ENCODE results near the gene MRPS34. TPM values are rescaled to one million over a fixed set of nuclear protein-coding genes. Genes with fewer than 3 reads are reported as not detected.
A peak's percentile ranks its signal among the peaks of the same experiment; 100 is the strongest.

Gene MRPS34
- total RNA-seq, 1 donor from 2014 or later: 60.4 TPM

DNA sequence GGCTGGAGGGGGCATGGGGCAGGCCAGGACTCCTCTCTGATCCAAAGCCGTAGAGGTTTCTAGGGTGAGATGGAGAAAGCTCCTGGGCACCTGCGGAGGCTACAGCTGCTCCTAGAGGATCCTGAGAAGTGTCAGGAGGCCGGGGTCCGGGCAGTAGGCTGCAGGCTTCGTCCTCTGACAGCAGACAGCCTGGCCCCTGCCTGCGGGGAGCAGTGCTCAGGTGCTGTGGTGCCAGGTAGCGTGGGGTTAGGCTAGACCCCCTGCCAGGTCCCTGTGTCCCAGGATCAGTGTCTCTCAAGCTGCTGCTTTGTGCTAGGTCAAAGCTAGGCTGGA lies 1.5 kb upstream of the MRPS34 start:
- TF ChIP-seq, protein P1, sequence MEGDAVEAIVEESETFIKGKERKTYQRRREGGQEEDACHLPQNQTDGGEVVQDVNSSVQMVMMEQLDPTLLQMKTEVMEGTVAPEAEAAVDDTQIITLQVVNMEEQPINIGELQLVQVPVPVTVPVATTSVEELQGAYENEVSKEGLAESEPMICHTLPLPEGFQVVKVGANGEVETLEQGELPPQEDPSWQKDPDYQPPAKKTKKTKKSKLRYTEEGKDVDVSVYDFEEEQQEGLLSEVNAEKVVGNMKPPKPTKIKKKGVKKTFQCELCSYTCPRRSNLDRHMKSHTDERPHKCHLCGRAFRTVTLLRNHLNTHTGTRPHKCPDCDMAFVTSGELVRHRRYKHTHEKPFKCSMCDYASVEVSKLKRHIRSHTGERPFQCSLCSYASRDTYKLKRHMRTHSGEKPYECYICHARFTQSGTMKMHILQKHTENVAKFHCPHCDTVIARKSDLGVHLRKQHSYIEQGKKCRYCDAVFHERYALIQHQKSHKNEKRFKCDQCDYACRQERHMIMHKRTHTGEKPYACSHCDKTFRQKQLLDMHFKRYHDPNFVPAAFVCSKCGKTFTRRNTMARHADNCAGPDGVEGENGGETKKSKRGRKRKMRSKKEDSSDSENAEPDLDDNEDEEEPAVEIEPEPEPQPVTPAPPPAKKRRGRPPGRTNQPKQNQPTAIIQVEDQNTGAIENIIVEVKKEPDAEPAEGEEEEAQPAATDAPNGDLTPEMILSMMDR (IDR thresholded peaks at IDR 0.05): no peak
- peaks cover 27% of the 10 kb centered on the region for H3K4me1 Mint-ChIP-seq (ENCODE audit: low read depth)
- no peaks in the 10 kb centered on the region for H3K27me3 Mint-ChIP-seq (ENCODE audit: low read depth)
- no peak for DNase-seq (ENCODE audit: low spot score)
- H3K9me3 Mint-ChIP-seq (ENCODE audit: low read depth): no peaks in the 10 kb centered on the region
- no peak overlapping the region for H3K27ac Mint-ChIP-seq (ENCODE audit: unreplicated experiment)
- H3K36me3 Mint-ChIP-seq (ENCODE audit: low read depth): peaks cover 6% of the 10 kb centered on the region
- H3K4me3 Mint-ChIP-seq (ENCODE audit: unreplicated experiment): peak overlapping the region; percentile 36

DNA sequence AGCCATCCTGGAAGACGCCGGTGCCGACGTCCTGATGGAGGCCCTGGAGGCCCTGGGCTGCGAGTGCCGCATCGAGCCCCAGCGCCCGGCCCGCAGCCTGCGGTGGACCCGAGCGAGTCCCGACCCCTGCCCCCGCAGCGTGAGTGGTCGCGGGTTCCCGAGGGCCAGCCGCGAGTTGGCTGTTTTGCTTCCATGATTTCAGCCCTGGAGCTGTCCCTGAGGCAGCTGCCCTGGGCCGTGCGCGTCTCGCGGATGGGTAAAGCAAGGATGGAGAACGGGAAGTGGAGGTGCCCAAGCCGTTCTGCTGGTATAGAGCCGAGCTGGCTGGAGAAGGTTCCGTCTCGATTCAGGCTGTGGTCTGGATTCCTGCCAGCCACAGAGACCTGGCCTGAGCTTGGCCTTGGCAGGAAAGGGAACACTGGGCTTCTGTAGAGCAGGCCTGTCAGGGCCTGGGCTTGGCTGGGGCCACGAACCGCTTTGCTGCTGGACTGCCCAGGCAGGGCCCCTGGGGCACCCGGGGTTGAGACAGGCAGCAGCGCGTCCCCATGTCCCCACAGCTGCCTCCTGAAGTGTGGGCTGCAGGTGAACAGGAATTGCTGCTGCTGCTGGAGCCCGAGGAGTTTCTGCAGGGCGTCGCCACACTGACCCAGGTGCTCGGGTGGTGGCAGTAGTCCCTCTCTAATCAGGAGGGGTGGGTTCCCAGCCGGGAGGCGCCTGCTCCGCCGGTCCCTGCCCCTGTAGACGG lies 941 bp upstream of the MRPS34 start:
- Mint-ChIP-seq H3K4me3 (ENCODE audit: unreplicated experiment) (peak overlapping the region; percentile 95), H3K27me3 (ENCODE audit: low read depth) (no peaks in the 10 kb centered on the region), H3K4me1 (ENCODE audit: low read depth) (peaks cover 25% of the 10 kb centered on the region), H3K9me3 (ENCODE audit: low read depth) (no peaks in the 10 kb centered on the region), H3K27ac (ENCODE audit: unreplicated experiment) (peak overlapping the region; percentile 77), H3K36me3 (ENCODE audit: low read depth) (peaks cover 4% of the 10 kb centered on the region)
- no peak for DNase-seq (ENCODE audit: low spot score)
- TF ChIP-seq, protein P1 (IDR thresholded peaks at IDR 0.05): peak; percentile 33

DNA sequence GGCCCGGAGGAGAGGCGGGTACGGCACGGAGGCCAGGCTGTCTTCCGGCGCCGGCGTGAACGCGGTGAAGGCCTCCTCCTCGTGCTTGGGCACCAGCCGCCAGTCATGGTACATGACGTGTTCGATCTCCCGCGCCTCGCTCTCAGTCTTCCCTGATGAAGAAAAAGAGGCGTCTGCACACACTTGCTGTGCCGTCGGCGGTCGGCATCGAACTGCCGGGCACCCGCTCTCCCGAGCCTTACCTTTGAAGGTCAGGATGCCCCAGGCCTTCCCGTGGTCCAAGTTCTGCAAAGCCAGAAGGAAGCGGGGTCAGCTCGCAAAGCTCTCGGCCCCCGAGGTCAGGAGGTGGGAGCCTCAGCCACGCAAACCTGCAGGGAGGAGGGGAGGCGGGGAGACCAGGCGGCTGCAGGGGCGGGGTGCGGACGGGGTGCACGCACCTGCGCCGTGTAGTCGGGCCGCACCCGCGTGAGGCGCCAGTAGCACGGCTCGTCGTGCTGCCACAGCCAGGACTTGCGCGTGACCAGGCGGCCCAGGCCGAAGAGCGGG lies 499 bp downstream of the MRPS34 start, which contains the start of gene EME2:
TSS of gene EME2 (plus strand) at position 449 of the 546 bp plus-strand sequence. CDS start 418 bp downstream, outside the sequence.
- Mint-ChIP-seq H3K36me3 (ENCODE audit: low read depth) (peaks cover 4% of the 10 kb centered on the region), H3K9me3 (ENCODE audit: low read depth) (no peaks in the 10 kb centered on the region), H3K4me3 (ENCODE audit: unreplicated experiment) (peak within 1 kb of the TSS; percentile 95), H3K4me1 (ENCODE audit: low read depth) (peaks cover 25% of the 10 kb centered on the region), H3K27ac (ENCODE audit: unreplicated experiment) (peak within 1 kb of the TSS; percentile 97), H3K27me3 (ENCODE audit: low read depth) (no peaks in the 10 kb centered on the region)
- TF ChIP-seq, protein P1 (IDR thresholded peaks at IDR 0.05): no peak
- DNase-seq (ENCODE audit: low spot score): no peak

- peaks cover 25% of the 10 kb centered on the region for H3K4me1 Mint-ChIP-seq (ENCODE audit: low read depth)
- H3K27me3 Mint-ChIP-seq (ENCODE audit: low read depth): no peaks in the 10 kb centered on the region
- peak overlapping the region; percentile 97 for H3K27ac Mint-ChIP-seq (ENCODE audit: unreplicated experiment)
- no peak for DNase-seq (ENCODE audit: low spot score)
- no peaks in the 10 kb centered on the region for H3K9me3 Mint-ChIP-seq (ENCODE audit: low read depth)
- peaks cover 6% of the 10 kb centered on the region for H3K36me3 Mint-ChIP-seq (ENCODE audit: low read depth)
- TF ChIP-seq, protein P1 (IDR thresholded peaks at IDR 0.05): no peak
- peak overlapping the region; percentile 95 for H3K4me3 Mint-ChIP-seq (ENCODE audit: unreplicated experiment)
Observed at GRCh38 chr16:1771864-1772361, 1.0 kb downstream of the MRPS34 start.

DNA sequence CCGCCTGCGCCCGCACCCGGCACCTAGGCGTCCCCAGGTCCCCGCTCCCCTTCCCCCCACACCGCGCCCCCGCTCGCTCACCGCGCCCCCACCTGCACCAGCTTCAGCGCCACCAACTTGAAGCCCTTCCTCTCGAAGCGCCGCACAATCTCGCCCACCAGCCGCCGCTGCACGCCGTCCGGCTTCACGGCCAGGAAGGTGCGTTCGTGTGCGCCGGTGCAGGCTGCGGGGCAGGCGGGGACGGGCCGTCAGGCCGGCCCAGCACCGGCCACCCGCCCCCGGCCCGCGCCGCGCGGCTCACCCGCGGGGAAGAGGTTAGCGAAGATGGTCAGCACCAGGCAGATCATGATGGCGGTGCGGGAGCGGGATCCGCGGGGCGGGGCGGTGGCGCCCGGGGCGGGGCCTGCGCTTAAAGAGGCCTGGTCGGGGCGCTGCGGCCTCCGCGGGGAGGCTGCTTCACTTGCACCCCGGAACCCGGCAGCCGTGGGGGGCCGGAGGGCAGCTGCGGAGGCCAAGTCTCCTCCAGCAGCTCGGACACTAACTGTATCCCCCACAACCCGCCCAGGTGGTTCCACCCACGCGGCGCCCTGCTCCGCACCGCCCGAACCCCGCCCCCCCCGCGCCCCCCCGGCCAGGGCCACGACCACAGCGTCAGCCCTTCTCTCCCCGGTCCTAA lies 1.6 kb downstream of the MRPS34 start, which contains the start of gene NME3:
TSS of gene NME3 (minus strand) at position 356 of the 676 bp plus-strand sequence. CDS start at position 347, 9 bp downstream.
- H3K4me1 Mint-ChIP-seq (ENCODE audit: low read depth): peaks cover 25% of the 10 kb centered on the region
- DNase-seq (ENCODE audit: low spot score): no peak
- H3K9me3 Mint-ChIP-seq (ENCODE audit: low read depth): no peaks in the 10 kb centered on the region
- no peaks in the 10 kb centered on the region for H3K27me3 Mint-ChIP-seq (ENCODE audit: low read depth)
- peak within 1 kb of the TSS; percentile 97 for H3K27ac Mint-ChIP-seq (ENCODE audit: unreplicated experiment)
- H3K36me3 Mint-ChIP-seq (ENCODE audit: low read depth): peaks cover 5% of the 10 kb centered on the region
- H3K4me3 Mint-ChIP-seq (ENCODE audit: unreplicated experiment): peak within 1 kb of the TSS; percentile 95
- TF ChIP-seq, protein P1 (IDR thresholded peaks at IDR 0.05): peak; percentile 34
